Measurements from ENCODE around the gene CDH15.

Gene CDH15

GRCh38 chr16:89189358-89190025 lies 17.9 kb downstream of the CDH15 start:
- Histone ChIP-seq H3K9ac (ENCODE audit: low read depth, low read length) (no peak overlapping the region), H3K79me2 (ENCODE audit: insufficient read depth, low read length) (no peaks in the 10 kb centered on the region), H3K4me3 (ENCODE audit: low read depth in 1 of 2, low read length in 2 of 2) (no peak overlapping the region), H3K9me3 (ENCODE audit: insufficient read depth, low read length, severe bottlenecking) (no peaks in the 10 kb centered on the region), H3K27me3 (ENCODE audit: insufficient read depth, low read length, poor library complexity) (no peaks in the 10 kb centered on the region), H3K4me1 (ENCODE audit: insufficient read depth, low read length) (peaks cover 5% of the 10 kb centered on the region), H2AFZ (ENCODE audit: low read depth, low read length) (no peak overlapping the region), H3K36me3 (ENCODE audit: insufficient read depth, low read length) (no peaks in the 10 kb centered on the region), H3K27ac (ENCODE audit: low read length) (no peak overlapping the region), H3K4me2 (ENCODE audit: insufficient read depth, low read length) (no peak overlapping the region), H4K20me1 (ENCODE audit: insufficient read depth, low read length) (peaks cover 20% of the 10 kb centered on the region)
- DNase-seq = no peak
- no peak for ATAC-seq (ENCODE audit: insufficient read depth, low read depth)
- TF ChIP-seq CTCF (IDR thresholded peaks at IDR 0.05; ENCODE audit: borderline replicate concordance, extremely low read depth, low read length, poor library complexity, severe bottlenecking) = no peak
- no peak for TF ChIP-seq EZH2 (IDR thresholded peaks at IDR 0.05; ENCODE audit: borderline replicate concordance, low read depth, low read length, severe bottlenecking)

GRCh38 chr16:89190150-89190958 lies 18.8 kb downstream of the CDH15 start:
- Histone ChIP-seq H3K4me3 (ENCODE audit: low read depth in 1 of 2, low read length in 2 of 2) (no peak overlapping the region), H3K36me3 (ENCODE audit: insufficient read depth, low read length) (no peaks in the 10 kb centered on the region), H3K4me2 (ENCODE audit: insufficient read depth, low read length) (no peak overlapping the region), H2AFZ (ENCODE audit: low read depth, low read length) (no peak overlapping the region), H3K9me3 (ENCODE audit: insufficient read depth, low read length, severe bottlenecking) (no peaks in the 10 kb centered on the region), H3K4me1 (ENCODE audit: insufficient read depth, low read length) (peaks cover 5% of the 10 kb centered on the region), H3K79me2 (ENCODE audit: insufficient read depth, low read length) (no peaks in the 10 kb centered on the region), H3K27ac (ENCODE audit: low read length) (no peak overlapping the region), H4K20me1 (ENCODE audit: insufficient read depth, low read length) (peaks cover 20% of the 10 kb centered on the region), H3K27me3 (ENCODE audit: insufficient read depth, low read length, poor library complexity) (no peaks in the 10 kb centered on the region), H3K9ac (ENCODE audit: low read depth, low read length) (no peak overlapping the region)
- DNase-seq (no peak), ATAC-seq (ENCODE audit: insufficient read depth, low read depth) (no peak)
- TF ChIP-seq CTCF (IDR thresholded peaks at IDR 0.05; ENCODE audit: borderline replicate concordance, extremely low read depth, low read length, poor library complexity, severe bottlenecking) (no peak), EZH2 (IDR thresholded peaks at IDR 0.05; ENCODE audit: borderline replicate concordance, low read depth, low read length, severe bottlenecking) (no peak)

- Histone ChIP-seq H3K36me3 (ENCODE audit: insufficient read depth, low read length) (no peaks in the 10 kb centered on the region), H3K4me1 (ENCODE audit: insufficient read depth, low read length) (peaks cover 5% of the 10 kb centered on the region), H3K79me2 (ENCODE audit: insufficient read depth, low read length) (no peaks in the 10 kb centered on the region), H3K4me3 (ENCODE audit: low read depth in 1 of 2, low read length in 2 of 2) (no peak overlapping the region), H3K9me3 (ENCODE audit: insufficient read depth, low read length, severe bottlenecking) (no peaks in the 10 kb centered on the region), H3K9ac (ENCODE audit: low read depth, low read length) (no peak overlapping the region), H3K4me2 (ENCODE audit: insufficient read depth, low read length) (no peak overlapping the region), H4K20me1 (ENCODE audit: insufficient read depth, low read length) (peaks cover 20% of the 10 kb centered on the region), H2AFZ (ENCODE audit: low read depth, low read length) (no peak overlapping the region), H3K27me3 (ENCODE audit: insufficient read depth, low read length, poor library complexity) (no peaks in the 10 kb centered on the region), H3K27ac (ENCODE audit: low read length) (no peak overlapping the region)
- DNase-seq = no peak
- ATAC-seq (ENCODE audit: insufficient read depth, low read depth) = no peak
- TF ChIP-seq EZH2 (IDR thresholded peaks at IDR 0.05; ENCODE audit: borderline replicate concordance, low read depth, low read length, severe bottlenecking) (no peak), CTCF (IDR thresholded peaks at IDR 0.05; ENCODE audit: borderline replicate concordance, extremely low read depth, low read length, poor library complexity, severe bottlenecking) (no peak)
Measured at GRCh38 chr16:89191033-89191900, 19.7 kb downstream of the CDH15 start.
